Upper lobe of left lung (tissue), 4 donors: ENCODE data around the gene RSRC1.

ENCODE experiments used
- EP300 ChIP-seq, 4 donors: sonication (generic); formaldehyde crosslinking; IDR thresholded peaks; one replicate each; pipeline ENCODE4 v1.5.1; 2017; ENCODE audit warnings: antibody characterized with exemption in 4 of 4, control low read depth in 2 of 4
- TF ChIP-seq, protein P1 (sequence below), 6 experiments: fragments of 450-650 bp in 4 of 6; fragments of 200-600 bp in 2 of 6; sonication (generic) in 2 of 6; IDR thresholded peaks; one replicate each; pipeline ENCODE4 v1.5.1; 2016 to 2019; ENCODE audit warnings: antibody characterized with exemption in 6 of 6

DNA sequence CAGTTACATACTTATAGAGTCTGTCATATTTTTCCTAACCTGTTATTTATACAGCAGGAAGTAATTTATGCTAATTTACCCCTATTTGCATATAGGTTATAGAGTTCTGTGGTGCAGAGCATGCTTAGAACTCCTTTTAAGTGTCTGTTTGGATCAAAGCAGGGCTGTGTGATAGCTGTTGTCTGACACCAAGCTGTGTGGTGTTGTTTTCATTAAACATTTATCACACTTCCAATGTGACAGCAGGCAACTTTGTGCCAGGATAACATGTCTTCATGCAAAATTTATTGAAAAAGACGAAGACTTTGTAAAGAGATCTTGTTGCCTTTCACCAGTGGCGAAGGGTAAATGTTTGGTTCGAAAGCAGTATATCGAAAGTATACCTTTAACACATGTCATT is 100.2 kb downstream of the RSRC1 start:
- TF ChIP-seq, protein P1, sequence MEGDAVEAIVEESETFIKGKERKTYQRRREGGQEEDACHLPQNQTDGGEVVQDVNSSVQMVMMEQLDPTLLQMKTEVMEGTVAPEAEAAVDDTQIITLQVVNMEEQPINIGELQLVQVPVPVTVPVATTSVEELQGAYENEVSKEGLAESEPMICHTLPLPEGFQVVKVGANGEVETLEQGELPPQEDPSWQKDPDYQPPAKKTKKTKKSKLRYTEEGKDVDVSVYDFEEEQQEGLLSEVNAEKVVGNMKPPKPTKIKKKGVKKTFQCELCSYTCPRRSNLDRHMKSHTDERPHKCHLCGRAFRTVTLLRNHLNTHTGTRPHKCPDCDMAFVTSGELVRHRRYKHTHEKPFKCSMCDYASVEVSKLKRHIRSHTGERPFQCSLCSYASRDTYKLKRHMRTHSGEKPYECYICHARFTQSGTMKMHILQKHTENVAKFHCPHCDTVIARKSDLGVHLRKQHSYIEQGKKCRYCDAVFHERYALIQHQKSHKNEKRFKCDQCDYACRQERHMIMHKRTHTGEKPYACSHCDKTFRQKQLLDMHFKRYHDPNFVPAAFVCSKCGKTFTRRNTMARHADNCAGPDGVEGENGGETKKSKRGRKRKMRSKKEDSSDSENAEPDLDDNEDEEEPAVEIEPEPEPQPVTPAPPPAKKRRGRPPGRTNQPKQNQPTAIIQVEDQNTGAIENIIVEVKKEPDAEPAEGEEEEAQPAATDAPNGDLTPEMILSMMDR (IDR thresholded peaks at IDR 0.05) = no peak
- no peak for TF ChIP-seq EP300 (IDR thresholded peaks at IDR 0.05)
